ENCODE data around the gene MEGF11. TPM values are rescaled to one million over a fixed set of nuclear protein-coding genes. Genes with fewer than 3 reads are reported as not detected.

The MEGF11 gene
- total RNA-seq, 4 donors from 2014 or later, result 0.97 to 10.6 (median 4.0) TPM

GRCh38 chr15:66161108-66161507, 92.4 kb downstream of the MEGF11 start:
- H3K4me3 ChIP-seq (ENCODE audit: low read depth, poor library complexity, severe bottlenecking), result no peak overlapping the region
- 72 to 84% methylated on average over 4 of the region's 4 CpGs for WGBS, 2 donors
- no peak for TF ChIP-seq POLR2A (IDR thresholded peaks at IDR 0.05)
- no peak for TF ChIP-seq CTCF (IDR thresholded peaks at IDR 0.05)
- DNase-seq (ENCODE audit: low spot score in 2 of 2), result no peak
- intact Hi-C loops (cut with DNase I; ENCODE audit: low total_unique reads), result no loop called here

GRCh38 chr15:66157507-66157906, 96.0 kb downstream of the MEGF11 start:
- H3K4me3 ChIP-seq (ENCODE audit: low read depth, poor library complexity, severe bottlenecking), result no peak overlapping the region
- no peak for DNase-seq (ENCODE audit: low spot score in 2 of 2)
- intact Hi-C loops (cut with DNase I; ENCODE audit: low total_unique reads), result loop anchor here (10.0 kb wide), 1 partner anchor 1367 kb away; the partner anchor contains the start of gene C15orf61
- TF ChIP-seq CTCF (IDR thresholded peaks at IDR 0.05), result no peak
- TF ChIP-seq POLR2A (IDR thresholded peaks at IDR 0.05), result no peak
- 47 to 59% methylated on average over 2 of the region's 2 CpGs for WGBS, 2 donors

- H3K4me3 ChIP-seq (ENCODE audit: low read depth, poor library complexity, severe bottlenecking), result no peak overlapping the region
- WGBS, 2 donors, result 75 to 83% methylated on average over 10 of the region's 10 CpGs
- intact Hi-C loops (cut with DNase I; ENCODE audit: low total_unique reads), result loop anchor here (10.0 kb wide), 1 partner anchor 1368 kb away; the partner anchor contains the start of gene C15orf61
- no peak for DNase-seq (ENCODE audit: low spot score in 2 of 2)
- TF ChIP-seq CTCF (IDR thresholded peaks at IDR 0.05), result no peak
- no peak for TF ChIP-seq POLR2A (IDR thresholded peaks at IDR 0.05)
These were observed 97.1 kb downstream of the MEGF11 start for GRCh38 chr15:66156310-66156975.

GRCh38 chr15:66155065-66155464, 98.5 kb downstream of the MEGF11 start:
- intact Hi-C loops (cut with DNase I; ENCODE audit: low total_unique reads), result loop anchor here (10.0 kb wide), 1 partner anchor 1370 kb away; the partner anchor contains the start of gene C15orf61
- TF ChIP-seq POLR2A (IDR thresholded peaks at IDR 0.05), result no peak
- no peak for TF ChIP-seq CTCF (IDR thresholded peaks at IDR 0.05)
- 81 to 83% methylated on average over 5 of the region's 5 CpGs for WGBS, 2 donors
- DNase-seq (ENCODE audit: low spot score in 2 of 2), result no peak
- H3K4me3 ChIP-seq (ENCODE audit: low read depth, poor library complexity, severe bottlenecking), result no peak overlapping the region

- WGBS, 2 donors, result 56 to 72% methylated on average over 4 of the region's 4 CpGs
- H3K4me3 ChIP-seq (ENCODE audit: low read depth, poor library complexity, severe bottlenecking), result no peak overlapping the region
- intact Hi-C loops (cut with DNase I; ENCODE audit: low total_unique reads), result loop anchor here (10.0 kb wide), 1 partner anchor 1370 kb away; the partner anchor contains the start of gene C15orf61
- TF ChIP-seq POLR2A (IDR thresholded peaks at IDR 0.05) (no peak), CTCF (IDR thresholded peaks at IDR 0.05) (no peak)
- DNase-seq (ENCODE audit: low spot score in 2 of 2), result no peak
These were observed 99.0 kb downstream of the MEGF11 start for GRCh38 chr15:66154581-66154980.
